GM21576 (cell line): ENCODE data around the gene DNASE1L1.

Source experiments
- ATAC-seq: cut with Tn5 transposase; IDR thresholded peaks from one replicate; pipeline ENCODE4 v1.9.1; 2021; ENCODE audit warnings: mild to moderate bottlenecking, moderate library complexity; ENCODE audit not compliant: unreplicated experiment

Gene DNASE1L1, protein sequence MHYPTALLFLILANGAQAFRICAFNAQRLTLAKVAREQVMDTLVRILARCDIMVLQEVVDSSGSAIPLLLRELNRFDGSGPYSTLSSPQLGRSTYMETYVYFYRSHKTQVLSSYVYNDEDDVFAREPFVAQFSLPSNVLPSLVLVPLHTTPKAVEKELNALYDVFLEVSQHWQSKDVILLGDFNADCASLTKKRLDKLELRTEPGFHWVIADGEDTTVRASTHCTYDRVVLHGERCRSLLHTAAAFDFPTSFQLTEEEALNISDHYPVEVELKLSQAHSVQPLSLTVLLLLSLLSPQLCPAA

DNA sequence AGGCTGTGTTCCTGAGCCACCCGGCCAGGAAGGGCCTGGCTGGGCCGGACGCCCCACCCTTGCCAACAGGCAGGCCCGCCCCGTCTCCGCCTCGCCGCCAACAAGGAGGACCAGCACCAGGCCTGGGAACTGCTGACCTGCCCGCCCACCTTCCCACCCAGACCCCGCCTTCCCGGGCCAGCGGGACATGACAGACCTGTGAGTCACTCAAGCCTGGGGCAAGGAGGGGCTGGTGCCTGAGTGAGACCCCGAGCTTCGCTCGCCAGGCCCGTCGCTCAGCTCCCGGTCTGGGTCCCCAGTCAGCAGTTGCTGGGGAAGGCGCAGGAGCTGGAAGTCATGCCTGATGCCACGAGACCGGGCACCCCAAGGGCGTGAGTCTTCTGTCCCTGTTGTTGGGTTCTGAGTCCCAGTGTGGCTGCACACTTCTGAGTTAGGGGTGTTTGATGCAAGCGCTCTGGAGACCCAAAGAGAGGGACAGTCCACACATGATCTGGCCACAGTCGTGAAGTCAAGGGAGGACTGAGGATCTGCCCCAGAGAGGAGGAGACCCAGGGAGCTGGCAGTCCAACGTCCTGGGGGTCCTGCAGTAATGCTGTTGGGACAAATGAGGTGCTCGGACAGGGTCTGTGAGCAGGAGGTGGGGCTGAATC is at the start of gene DNASE1L1:
TSS of gene DNASE1L1 (minus strand) at position 33 of the 650 bp plus-strand sequence. CDS start 3,686 bp downstream, outside the sequence.
- ATAC-seq = peak; percentile 42

- ATAC-seq = peak; percentile 50
These were observed 49.3 kb upstream of the DNASE1L1 start, which contains the start of gene PLXNA3 for GRCh38 chrX:154458116-154458953. PLXNA3 (plus strand) TSS chrX:154458281; CDS start chrX:154460184, 1,903 bp downstream.

DNA sequence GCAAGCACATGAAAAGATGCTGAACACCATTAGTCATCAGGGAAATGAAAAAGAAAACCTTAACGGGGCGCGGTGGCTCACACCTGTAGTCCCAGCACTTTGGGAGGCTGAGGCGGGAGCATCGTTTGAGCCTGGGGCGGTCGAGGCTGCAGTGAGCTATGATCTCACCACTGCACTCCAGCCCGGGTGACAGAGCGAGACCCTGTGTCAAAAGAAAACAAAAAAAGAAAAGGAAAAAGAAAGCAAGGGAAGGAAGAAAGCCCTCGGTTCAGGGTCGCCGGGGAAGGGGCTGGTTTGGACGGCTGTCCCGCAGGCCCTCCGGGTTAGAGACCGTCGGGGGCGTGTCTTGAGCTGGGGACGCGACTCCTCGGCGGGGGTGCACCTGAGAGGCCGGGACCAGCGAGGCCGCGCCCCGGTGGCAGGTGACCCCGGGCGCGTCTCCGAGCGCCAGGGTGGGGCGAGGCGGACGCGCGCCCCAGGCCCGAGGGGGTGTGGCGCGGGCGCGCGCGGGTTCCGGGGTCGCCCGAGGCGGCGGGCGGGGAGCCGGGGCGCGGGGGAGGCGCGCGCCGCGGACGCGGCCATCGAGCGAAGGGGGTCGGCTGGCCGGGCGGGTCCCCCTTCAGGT is 48.5 kb upstream of the DNASE1L1 start:
- peak; percentile 52 for ATAC-seq

- ATAC-seq = no peak
These were observed 43.8 kb upstream of the DNASE1L1 start for GRCh38 chrX:154452823-154453222.

DNA sequence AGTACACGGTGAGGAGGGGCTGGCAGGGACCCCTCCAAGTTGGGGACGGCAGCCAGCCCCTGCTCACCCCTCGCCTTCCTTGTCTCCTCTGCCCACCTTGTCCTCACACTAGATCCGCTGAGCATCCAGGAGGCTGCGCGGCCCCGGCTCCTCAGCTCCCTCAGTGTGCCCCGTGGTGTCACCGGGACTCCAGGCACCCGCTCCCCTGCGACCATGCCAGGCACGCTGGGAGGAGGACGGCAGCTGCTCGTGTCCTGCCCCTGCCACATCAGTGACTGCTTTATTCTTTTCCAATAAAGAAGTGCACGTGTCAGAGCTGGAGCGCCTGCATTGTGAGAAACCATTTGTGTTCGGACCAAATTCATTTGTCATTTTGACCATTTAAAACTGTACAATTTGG is 41.3 kb upstream of the DNASE1L1 start:
- no peak for ATAC-seq

DNA sequence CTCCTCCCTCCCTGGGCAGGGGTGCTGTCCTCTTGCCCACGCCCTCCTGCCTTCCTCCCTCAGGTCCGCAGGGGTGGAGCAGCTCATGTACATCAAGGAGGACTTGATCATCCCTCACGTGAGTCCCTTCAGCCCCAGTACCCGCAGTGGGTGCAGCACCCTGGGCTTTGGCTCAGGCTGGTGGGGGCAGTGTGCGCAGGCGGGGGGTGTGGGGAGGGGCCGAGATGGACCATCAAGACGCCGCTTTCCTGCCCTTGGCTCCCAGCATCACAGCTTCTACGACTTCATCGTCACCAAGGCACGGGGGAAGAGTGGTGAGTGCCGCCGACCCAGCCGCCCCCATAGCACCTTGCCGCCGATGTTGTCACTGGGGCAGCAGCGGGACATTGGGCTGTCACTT is 40.6 kb upstream of the DNASE1L1 start:
- ATAC-seq = no peak

DNA sequence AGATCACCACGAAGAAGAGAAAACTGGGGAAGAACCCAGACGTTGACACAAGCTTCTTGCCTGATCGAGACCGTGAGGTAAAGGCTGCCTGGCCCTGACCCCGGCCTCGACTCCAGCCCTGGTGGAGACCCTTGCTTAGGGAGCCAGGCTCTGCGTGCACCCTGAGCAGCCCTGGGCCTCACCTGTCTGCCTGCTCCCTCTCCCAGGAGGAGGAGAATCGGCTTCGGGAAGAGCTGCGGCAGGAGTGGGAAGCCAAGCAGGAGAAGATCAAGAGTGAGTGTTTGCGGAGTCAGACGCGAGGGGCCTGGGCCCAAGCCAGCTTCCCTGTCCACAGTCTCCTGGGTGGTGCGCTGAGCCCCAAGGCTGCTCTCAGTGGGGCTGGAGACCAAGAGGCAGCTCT is 39.4 kb upstream of the DNASE1L1 start:
- no peak for ATAC-seq

DNA sequence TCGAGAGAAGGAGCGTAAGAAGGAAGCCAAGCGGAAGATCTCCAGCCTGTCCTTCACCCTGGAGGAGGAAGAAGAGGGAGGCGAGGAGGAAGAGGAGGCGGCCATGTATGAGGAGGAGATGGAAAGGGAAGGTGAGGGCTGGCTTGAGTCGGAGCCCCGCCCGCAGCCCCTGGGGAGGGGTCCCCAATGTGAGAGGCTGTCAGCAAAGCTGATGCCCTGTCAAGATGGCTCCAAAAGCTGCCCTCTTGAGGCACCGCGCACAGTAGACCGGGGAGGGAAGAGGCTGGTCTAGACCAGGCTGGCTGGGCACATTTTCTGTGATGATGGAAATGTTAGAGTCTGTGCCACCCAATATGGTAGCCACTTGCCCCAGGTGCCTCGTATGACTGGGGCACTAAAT is 37.4 kb upstream of the DNASE1L1 start:
- no peak for ATAC-seq

DNA sequence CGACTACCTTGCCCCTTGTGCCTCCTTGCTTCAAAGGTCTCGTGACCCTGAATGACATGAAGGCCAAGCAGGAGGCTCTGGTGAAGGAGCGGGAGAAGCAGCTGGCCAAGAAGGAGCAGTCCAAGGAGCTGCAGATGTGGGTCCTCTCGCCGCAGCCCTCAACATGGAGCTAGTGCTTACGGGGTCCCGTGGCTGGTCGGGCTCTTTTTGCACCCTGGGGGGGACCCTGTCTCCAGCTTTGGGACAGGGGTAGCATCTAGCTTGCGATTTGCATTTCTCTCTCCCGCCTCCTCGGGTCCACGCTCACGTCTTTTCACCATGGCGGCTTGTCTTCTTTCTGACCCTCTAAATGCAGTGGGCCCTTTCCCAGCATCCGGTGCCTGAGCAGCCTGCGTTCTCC is 36.7 kb upstream of the DNASE1L1 start:
- ATAC-seq = no peak

GRCh38 chrX:154444755-154445246 is 35.7 kb upstream of the DNASE1L1 start:
- ATAC-seq = no peak

DNA sequence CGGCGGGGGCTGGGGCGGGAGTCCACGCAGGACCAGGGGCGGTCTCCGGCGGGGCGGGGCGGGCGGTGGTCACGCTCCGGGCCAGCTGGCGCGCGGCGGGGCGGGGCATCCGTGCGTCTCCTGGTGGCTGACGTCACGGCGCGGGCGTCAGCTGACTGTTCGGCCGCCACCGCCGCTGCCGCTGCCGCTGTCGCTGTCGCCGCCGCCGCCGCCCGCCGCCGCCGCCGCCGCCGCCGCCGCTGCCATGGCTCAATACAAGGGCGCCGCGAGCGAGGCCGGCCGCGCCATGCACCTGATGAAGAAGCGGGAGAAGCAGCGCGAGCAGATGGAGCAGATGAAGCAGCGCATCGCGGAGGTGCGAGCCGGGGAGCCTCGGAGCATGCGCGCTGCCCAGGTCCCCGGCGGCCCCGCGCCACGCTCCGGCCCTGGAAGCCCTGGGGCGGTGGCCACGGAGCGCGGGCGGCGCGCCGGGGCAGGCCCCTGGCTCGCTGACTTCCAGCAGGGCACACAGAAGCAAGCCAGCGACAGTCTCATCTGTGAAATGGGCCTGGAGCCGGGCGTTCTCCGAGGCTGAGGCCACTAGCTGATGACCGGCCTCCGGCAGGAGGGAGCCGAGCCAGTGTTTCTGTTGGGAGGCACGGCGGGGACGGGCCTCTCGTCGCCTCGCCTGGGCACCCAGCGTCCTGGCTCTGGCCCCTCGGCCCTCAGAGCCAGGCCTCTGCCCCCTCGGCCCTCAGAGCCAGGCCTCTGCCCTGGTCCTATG is 35.1 kb upstream of the DNASE1L1 start, which contains the start of gene FAM50A:
TSS of gene FAM50A (plus strand) at position 150 of the 763 bp plus-strand sequence. CDS start at position 245, 95 bp downstream.
- peak; percentile 52 for ATAC-seq

GRCh38 chrX:154443479-154443910 is 34.4 kb upstream of the DNASE1L1 start:
- no peak for ATAC-seq

DNA sequence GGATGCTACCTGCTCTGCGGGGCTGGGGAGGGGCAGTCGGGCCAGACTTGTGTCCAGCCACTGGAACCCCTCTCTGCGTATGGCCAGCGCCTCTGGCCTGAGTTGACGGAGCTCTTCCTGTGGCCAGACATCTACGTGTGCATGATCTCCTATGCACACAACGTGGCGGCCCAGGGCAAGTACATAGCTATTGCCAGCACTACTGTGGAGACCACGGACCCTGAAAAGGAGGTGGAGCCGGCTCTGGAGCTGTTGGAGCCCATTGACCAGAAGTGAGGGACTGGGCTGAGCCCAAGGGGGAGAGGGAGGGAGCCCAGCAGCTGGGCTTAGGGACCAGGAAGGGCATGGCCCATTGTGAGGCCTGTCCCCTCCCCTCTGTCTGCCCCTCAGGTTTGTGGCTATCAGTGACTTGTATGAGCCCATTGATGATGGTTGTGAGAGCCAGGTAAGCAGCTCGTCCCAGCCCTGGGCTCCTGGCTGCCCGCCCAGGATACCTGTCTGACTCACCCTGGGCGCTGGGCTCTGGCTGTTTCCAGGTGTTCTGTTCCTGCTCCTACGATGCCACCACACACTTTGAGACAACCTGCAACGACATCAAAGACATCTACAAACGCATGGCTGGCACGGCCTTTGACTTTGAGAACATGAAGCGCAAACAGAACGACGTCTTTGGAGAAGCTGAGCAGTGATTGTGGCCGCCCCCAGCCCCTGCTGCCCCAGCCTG is 33.1 kb upstream of the DNASE1L1 start:
- ATAC-seq = no peak

- ATAC-seq = no peak
These were observed 32.5 kb upstream of the DNASE1L1 start for GRCh38 chrX:154441564-154441963.

- ATAC-seq = no peak
These were observed 31.7 kb upstream of the DNASE1L1 start for GRCh38 chrX:154440623-154441357.

- no peak for ATAC-seq
These were observed 30.8 kb upstream of the DNASE1L1 start for GRCh38 chrX:154439841-154440240.

GRCh38 chrX:154437971-154438893 is 29.2 kb upstream of the DNASE1L1 start:
- ATAC-seq = no peak
